Measurements from ENCODE around the gene TEX14. TPM values are rescaled to one million over a fixed set of nuclear protein-coding genes. Genes with fewer than 3 reads are reported as not detected.

The TEX14 gene
- total and polyA plus RNA-seq, 12 donors = 0.05 to 0.88 (median 0.14) TPM; not detected in 4

DNA sequence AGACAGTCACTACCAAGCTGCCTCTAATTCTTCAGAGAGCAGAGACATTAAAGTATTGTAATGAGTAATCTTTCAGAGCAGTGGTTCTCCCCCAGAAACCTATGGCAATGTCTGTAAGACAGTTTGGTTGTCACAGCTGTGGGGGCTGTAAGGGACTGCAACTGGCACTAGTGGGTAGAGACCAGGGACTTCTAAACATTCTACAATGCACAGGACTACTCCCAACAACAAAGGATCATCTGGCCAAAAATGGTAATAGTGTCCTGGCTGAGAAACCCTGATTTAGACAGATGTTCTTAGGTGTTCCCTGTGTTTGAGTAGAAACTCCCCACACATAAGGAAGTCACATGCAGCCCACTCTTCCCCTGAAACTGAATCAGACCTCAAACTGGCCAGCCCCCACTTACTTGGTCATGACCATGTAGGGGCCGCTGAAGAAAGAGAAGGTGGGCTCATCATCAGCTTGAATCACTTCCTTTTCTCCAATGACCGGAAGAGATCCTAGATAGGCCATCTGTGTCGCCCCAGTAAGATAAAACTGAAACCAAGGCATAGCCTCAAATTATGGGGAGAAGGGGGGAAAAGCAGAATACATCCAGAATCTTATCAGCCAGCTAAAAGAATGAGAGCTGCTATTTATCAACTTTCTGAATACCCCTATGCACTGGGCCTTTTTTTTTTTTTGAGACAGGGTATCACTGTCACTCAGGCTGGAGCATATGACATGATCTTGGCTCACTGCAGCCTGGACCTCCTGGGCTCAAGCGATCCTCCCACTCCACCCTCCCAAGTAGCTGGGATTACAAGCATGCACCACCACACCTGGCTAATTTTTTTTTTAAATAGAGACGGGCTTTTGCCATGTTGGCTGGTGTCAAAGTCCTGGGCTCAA is 75.8 kb downstream of the TEX14 start:
- Histone ChIP-seq H3K36me3 (no peaks in the 10 kb centered on the region), H3K4me3 (no peak overlapping the region), H3K27ac (no peak overlapping the region), H3K27me3 (no peaks in the 10 kb centered on the region), H3K4me1 (peaks cover 0 to 10% (median 0%) of the 10 kb centered on the region in 9 donors), H3K9me3 (no peaks in the 10 kb centered on the region)
- 61 to 78% methylated on average over 5 of the region's 5 CpGs for WGBS, 2 donors
- no peak for ATAC-seq
- intact Hi-C loops (cut with DNase I) = no loop called here
- TF ChIP-seq, protein P1, sequence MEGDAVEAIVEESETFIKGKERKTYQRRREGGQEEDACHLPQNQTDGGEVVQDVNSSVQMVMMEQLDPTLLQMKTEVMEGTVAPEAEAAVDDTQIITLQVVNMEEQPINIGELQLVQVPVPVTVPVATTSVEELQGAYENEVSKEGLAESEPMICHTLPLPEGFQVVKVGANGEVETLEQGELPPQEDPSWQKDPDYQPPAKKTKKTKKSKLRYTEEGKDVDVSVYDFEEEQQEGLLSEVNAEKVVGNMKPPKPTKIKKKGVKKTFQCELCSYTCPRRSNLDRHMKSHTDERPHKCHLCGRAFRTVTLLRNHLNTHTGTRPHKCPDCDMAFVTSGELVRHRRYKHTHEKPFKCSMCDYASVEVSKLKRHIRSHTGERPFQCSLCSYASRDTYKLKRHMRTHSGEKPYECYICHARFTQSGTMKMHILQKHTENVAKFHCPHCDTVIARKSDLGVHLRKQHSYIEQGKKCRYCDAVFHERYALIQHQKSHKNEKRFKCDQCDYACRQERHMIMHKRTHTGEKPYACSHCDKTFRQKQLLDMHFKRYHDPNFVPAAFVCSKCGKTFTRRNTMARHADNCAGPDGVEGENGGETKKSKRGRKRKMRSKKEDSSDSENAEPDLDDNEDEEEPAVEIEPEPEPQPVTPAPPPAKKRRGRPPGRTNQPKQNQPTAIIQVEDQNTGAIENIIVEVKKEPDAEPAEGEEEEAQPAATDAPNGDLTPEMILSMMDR (IDR thresholded peaks at IDR 0.05) = no peak
- DNase-seq = no peak

- 47% methylated on average over 7 of the region's 7 CpGs for WGBS, 2 donors
- TF ChIP-seq, protein P1 (IDR thresholded peaks at IDR 0.05) = no peak
- no peak for ATAC-seq
- no peaks in the 10 kb centered on the region for H3K9me3 ChIP-seq
- no peak for DNase-seq
- H3K27me3 ChIP-seq = no peaks in the 10 kb centered on the region
- H3K36me3 ChIP-seq = no peaks in the 10 kb centered on the region
- H3K27ac ChIP-seq = no peak overlapping the region
- intact Hi-C loops (cut with DNase I) = no loop called here
- H3K4me1 ChIP-seq = peaks cover 0 to 10% (median 0%) of the 10 kb centered on the region in 9 donors
- no peak overlapping the region for H3K4me3 ChIP-seq
Measured at GRCh38 chr17:58614859-58615459, 76.9 kb downstream of the TEX14 start.

DNA sequence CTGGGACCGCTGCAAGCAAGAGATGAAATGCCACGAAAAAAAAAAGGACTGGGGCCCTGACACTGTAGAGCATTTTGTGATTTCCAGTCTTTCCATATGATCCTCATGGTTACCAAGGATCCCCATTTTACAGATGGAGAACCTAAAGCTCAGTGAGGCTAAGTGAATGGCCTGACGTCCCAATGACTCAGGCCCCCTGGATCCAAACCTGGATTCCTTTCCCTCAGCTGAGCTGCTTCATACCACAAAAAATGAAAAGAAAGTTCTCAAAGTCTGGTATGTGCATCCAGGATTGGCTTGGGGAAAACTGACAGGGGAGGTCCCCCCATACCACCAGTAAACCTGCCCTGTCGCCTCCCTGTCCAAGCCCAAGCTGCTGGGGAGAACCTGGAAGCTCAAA is 80.5 kb downstream of the TEX14 start:
- peaks cover 0 to 10% (median 0%) of the 10 kb centered on the region in 9 donors for H3K4me1 ChIP-seq
- no peak overlapping the region for H3K27ac ChIP-seq
- H3K4me3 ChIP-seq = no peak overlapping the region
- TF ChIP-seq, protein P1 (IDR thresholded peaks at IDR 0.05) = no peak
- H3K9me3 ChIP-seq = no peaks in the 10 kb centered on the region
- no peaks in the 10 kb centered on the region for H3K27me3 ChIP-seq
- ATAC-seq (no peak), DNase-seq (no peak)
- H3K36me3 ChIP-seq = no peaks in the 10 kb centered on the region
- WGBS, 2 donors = 90 to 93% methylated on average over 4 of the region's 4 CpGs
- intact Hi-C loops (cut with DNase I) = no loop called here

- intact Hi-C loops (cut with DNase I) = no loop called here
- DNase-seq (no peak), ATAC-seq (peak in 4 of 8 donors; percentile 45 to 79 (median 65))
- H3K4me1 ChIP-seq = peaks cover 0 to 8% (median 0%) of the 10 kb centered on the region in 9 donors
- no peaks in the 10 kb centered on the region for H3K36me3 ChIP-seq
- no peaks in the 10 kb centered on the region for H3K9me3 ChIP-seq
- WGBS, 2 donors = 45 to 69% methylated on average over 4 of the region's 4 CpGs
- no peaks in the 10 kb centered on the region for H3K27me3 ChIP-seq
- no peak overlapping the region for H3K27ac ChIP-seq
- H3K4me3 ChIP-seq = no peak overlapping the region
- TF ChIP-seq, protein P1 (IDR thresholded peaks at IDR 0.05) = no peak
Measured at GRCh38 chr17:58606934-58607333, 84.9 kb downstream of the TEX14 start.
